Ascending aorta (tissue), 2 donors: Measurements from ENCODE around the gene MTM1. TPM values are rescaled to one million over a fixed set of nuclear protein-coding genes. Genes with fewer than 3 reads are reported as not detected.

Experiments used
- DNase-seq, 2 donors: peaks; one replicate each; pipeline ENCODE4 v3.0.0-alpha.2; 2019; ENCODE audit warnings: low spot score in 2 of 2
- H3K27ac ChIP-seq, 2 donors: fragments of 200-600 bp; sonication (generic); one replicate each; pipeline ENCODE4 v1.5.1; 2016 to 2017; ENCODE audit warnings: mild to moderate bottlenecking in 1 of 2
- H3K27me3 ChIP-seq: fragments of 200-600 bp; sonication (generic); one replicate; pipeline ENCODE4 v1.5.1; 2017
- H3K36me3 ChIP-seq, 2 donors: fragments of 200-600 bp; sonication (generic); one replicate each; pipeline ENCODE4 v1.5.1; 2016
- H3K4me1 ChIP-seq, 2 donors: fragments of 200-600 bp; sonication (generic); one replicate each; pipeline ENCODE4 v1.5.1; 2016 to 2017; ENCODE audit warnings: mild to moderate bottlenecking in 1 of 2
- H3K4me3 ChIP-seq, 2 donors: fragments of 200-600 bp; sonication (generic); one replicate each; pipeline ENCODE4 v1.5.1; 2016 to 2017; ENCODE audit warnings: mild to moderate bottlenecking in 1 of 2
- H3K9me3 ChIP-seq, 2 donors: fragments of 200-600 bp; sonication (generic); one replicate each; pipeline ENCODE4 v1.5.1; 2016
- intact Hi-C: fragments of 100-400 bp; cut with DNase I; formaldehyde crosslinking; loops from one replicate; pipeline ENCODE4 v1.15.1; 2023
- total RNA-seq: library from RNA; depleted of rRNA; stranded (reverse); fragments of >200 nt; gene quantifications from one replicate; pipeline ENCODE4 v1.1.0, GENCODE V29; 2016
- TF ChIP-seq, protein P1 (sequence below), 3 experiments: fragments of 200-600 bp in 2 of 3; fragments of 450-650 bp in 1 of 3; sonication (generic) in 2 of 3; IDR thresholded peaks; one replicate each; pipeline ENCODE4 v1.5.1; 2016 to 2019; ENCODE audit warnings: antibody characterized with exemption in 3 of 3, mild to moderate bottlenecking in 1 of 3, moderate library complexity in 1 of 3

Gene MTM1
- total RNA-seq, 1 donor from 2014 or later = 7.3 TPM

DNA sequence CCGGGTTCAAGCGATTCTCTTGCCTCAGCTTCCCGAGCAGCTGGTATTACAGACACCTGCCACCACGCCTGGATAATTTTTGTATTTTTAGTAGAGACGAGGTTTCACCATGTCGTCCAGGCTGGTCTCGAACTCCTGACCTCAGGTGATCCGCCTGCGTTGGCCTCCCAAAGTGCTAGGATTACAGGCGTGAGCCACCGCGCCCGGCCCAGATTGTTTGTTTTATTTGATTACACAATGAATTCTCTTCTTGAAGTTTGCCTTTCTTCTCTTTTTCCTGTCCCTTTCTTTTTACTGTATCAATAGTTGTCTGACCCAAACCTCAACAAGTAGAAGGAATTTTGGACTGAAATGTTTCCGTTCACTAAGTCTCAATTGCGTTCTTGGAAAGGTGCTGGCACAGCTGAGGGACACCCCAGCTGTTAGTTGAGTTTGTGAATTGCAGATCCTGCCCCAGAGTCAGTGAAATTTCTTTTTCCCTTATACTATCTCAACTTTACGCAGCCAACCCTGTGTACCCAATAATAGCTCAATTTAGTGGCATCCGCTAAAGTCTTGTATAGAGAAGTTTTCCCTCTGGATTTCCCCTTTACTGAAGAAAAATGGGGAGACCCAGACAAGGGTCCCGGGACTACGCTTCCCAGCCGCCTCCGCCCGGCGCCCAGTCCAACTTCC, 639 bp upstream of the MTM1 start:
- TF ChIP-seq, protein P1, sequence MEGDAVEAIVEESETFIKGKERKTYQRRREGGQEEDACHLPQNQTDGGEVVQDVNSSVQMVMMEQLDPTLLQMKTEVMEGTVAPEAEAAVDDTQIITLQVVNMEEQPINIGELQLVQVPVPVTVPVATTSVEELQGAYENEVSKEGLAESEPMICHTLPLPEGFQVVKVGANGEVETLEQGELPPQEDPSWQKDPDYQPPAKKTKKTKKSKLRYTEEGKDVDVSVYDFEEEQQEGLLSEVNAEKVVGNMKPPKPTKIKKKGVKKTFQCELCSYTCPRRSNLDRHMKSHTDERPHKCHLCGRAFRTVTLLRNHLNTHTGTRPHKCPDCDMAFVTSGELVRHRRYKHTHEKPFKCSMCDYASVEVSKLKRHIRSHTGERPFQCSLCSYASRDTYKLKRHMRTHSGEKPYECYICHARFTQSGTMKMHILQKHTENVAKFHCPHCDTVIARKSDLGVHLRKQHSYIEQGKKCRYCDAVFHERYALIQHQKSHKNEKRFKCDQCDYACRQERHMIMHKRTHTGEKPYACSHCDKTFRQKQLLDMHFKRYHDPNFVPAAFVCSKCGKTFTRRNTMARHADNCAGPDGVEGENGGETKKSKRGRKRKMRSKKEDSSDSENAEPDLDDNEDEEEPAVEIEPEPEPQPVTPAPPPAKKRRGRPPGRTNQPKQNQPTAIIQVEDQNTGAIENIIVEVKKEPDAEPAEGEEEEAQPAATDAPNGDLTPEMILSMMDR (IDR thresholded peaks at IDR 0.05) = no peak
- H3K9me3 ChIP-seq = no peaks in the 10 kb centered on the region
- intact Hi-C loops = loop anchor here (1.0 to 10.0 kb wide), 4 partner anchors 20 to 613 kb away; no protein-coding TSS in a partner anchor
- no peak overlapping the region for H3K4me3 ChIP-seq
- H3K27me3 ChIP-seq = no peaks in the 10 kb centered on the region
- no peaks in the 10 kb centered on the region for H3K4me1 ChIP-seq
- H3K36me3 ChIP-seq = no peaks in the 10 kb centered on the region
- DNase-seq = no peak
- peak overlapping the region in 1 of 2 donors; percentile 2 for H3K27ac ChIP-seq

- Histone ChIP-seq H3K4me1 (no peaks in the 10 kb centered on the region), H3K36me3 (no peaks in the 10 kb centered on the region), H3K27ac (peak overlapping the region; percentile 76 to 84), H3K27me3 (no peaks in the 10 kb centered on the region), H3K9me3 (no peaks in the 10 kb centered on the region), H3K4me3 (peak overlapping the region; percentile 55 to 74)
- TF ChIP-seq, protein P1 (IDR thresholded peaks at IDR 0.05) = no peak
- DNase-seq = no peak
- intact Hi-C loops = loop anchor here (2.0 to 10.0 kb wide), 2 partner anchors 60 to 614 kb away; no protein-coding TSS in a partner anchor
These were observed 695 bp downstream of the MTM1 start for GRCh38 chrX:150569155-150569477.

DNA sequence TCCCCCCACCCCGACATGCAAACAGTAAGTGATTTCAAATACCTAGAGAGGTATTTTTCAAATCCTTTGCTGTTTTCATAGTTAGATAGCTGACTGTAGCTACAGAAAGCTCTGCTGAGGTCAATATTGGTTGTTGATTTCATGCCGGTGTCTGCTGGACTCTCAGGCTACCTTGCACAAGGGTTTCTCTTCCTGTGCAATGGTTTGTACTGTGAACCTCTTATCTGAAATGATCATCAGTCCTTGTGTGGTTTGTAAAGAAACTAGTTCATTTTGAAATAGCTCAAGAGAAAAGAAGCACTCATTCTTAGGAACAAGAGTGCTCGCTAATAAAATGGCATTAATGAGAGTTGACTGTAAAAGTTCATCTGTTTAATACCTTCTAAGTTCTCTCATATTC, 2.1 kb downstream of the MTM1 start:
- no peak for DNase-seq
- intact Hi-C loops = no loop called here
- Histone ChIP-seq H3K4me1 (no peaks in the 10 kb centered on the region), H3K27ac (no peak overlapping the region), H3K27me3 (no peaks in the 10 kb centered on the region), H3K36me3 (no peaks in the 10 kb centered on the region), H3K9me3 (no peaks in the 10 kb centered on the region), H3K4me3 (no peak overlapping the region)
- TF ChIP-seq, protein P1 (IDR thresholded peaks at IDR 0.05) = no peak

DNA sequence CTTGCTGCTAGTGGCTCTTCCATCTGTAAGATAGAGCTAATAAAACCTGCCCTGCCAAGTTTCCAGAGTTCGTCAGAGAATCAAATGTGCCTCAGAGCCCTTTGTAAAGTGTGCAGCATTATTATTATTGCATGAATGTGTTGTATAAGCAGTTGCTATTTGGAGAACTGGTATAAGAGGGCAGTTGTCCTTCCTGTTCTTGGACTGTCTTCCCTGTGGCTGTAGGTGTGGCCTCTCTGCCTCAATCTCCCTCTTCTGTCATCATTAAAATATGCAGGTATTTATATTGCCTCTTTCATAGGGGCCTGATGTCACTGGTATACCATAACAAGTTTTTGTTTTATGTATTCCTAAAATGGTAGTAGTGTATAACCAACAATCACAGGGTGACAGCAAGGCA, 3.8 kb downstream of the MTM1 start:
- no peaks in the 10 kb centered on the region for H3K27me3 ChIP-seq
- TF ChIP-seq, protein P1 (IDR thresholded peaks at IDR 0.05) = no peak
- H3K9me3 ChIP-seq = no peaks in the 10 kb centered on the region
- intact Hi-C loops = no loop called here
- no peak overlapping the region for H3K27ac ChIP-seq
- H3K4me1 ChIP-seq = no peaks in the 10 kb centered on the region
- DNase-seq = no peak
- peak overlapping the region in 1 of 2 donors; percentile 7 for H3K4me3 ChIP-seq
- H3K36me3 ChIP-seq = no peaks in the 10 kb centered on the region

DNA sequence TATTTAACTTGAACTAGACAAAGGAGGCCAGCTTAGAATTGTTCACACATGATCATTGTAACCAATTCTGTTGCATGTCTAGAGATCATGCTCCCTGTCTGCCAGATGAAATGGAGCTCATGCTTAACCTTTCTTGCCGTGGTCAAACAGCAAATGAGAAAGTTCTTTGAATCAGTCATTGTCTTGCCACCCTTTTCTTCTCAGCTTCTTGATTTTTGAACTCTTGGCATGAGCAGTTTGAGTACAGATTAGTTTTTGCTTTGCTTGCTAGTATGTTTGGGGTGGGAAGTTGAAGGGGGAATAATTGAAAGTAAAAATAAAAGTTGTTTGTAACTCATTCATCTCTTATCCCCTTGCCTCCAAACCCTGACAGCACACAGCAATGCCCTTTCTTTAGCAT, 4.7 kb downstream of the MTM1 start:
- no peaks in the 10 kb centered on the region for H3K4me1 ChIP-seq
- TF ChIP-seq, protein P1 (IDR thresholded peaks at IDR 0.05) = no peak
- no peaks in the 10 kb centered on the region for H3K9me3 ChIP-seq
- intact Hi-C loops = no loop called here
- H3K36me3 ChIP-seq = no peaks in the 10 kb centered on the region
- H3K27me3 ChIP-seq = no peaks in the 10 kb centered on the region
- H3K27ac ChIP-seq = no peak overlapping the region
- H3K4me3 ChIP-seq = no peak overlapping the region
- no peak for DNase-seq

- Histone ChIP-seq H3K4me1 (no peaks in the 10 kb centered on the region), H3K9me3 (no peaks in the 10 kb centered on the region), H3K4me3 (no peak overlapping the region), H3K36me3 (no peaks in the 10 kb centered on the region), H3K27me3 (no peaks in the 10 kb centered on the region), H3K27ac (no peak overlapping the region)
- intact Hi-C loops = no loop called here
- TF ChIP-seq, protein P1 (IDR thresholded peaks at IDR 0.05) = no peak
- no peak for DNase-seq
These were observed 5.3 kb downstream of the MTM1 start for GRCh38 chrX:150573702-150574101.
